Sigmoid colon (tissue), 4 donors: ENCODE measurements around the gene EPYC.

Experiments used
- EP300 ChIP-seq, 4 donors: sonication (generic); formaldehyde crosslinking; IDR thresholded peaks; one replicate each; pipeline ENCODE4 v1.6.1; 2017; ENCODE audit warnings: antibody characterized with exemption in 4 of 4
- POLR2A ChIP-seq, 2 donors: fragments of 450-650 bp; IDR thresholded peaks; one replicate each; pipeline ENCODE4 v1.6.1; 2016; ENCODE audit warnings: antibody characterized with exemption in 2 of 2, mild to moderate bottlenecking in 2 of 2, moderate library complexity in 2 of 2
- POLR2AphosphoS5 ChIP-seq, 4 donors: sonication (generic); formaldehyde crosslinking; IDR thresholded peaks; one replicate each; pipeline ENCODE4 v1.6.1; 2017; ENCODE audit warnings: antibody characterized with exemption in 4 of 4
- TF ChIP-seq, protein P1 (sequence below), 4 experiments: fragments of 450-650 bp in 3 of 4; fragments of 200-600 bp in 1 of 4; IDR thresholded peaks; one replicate each; pipeline ENCODE4 v1.5.1; 2016 to 2019; ENCODE audit warnings: antibody characterized with exemption in 4 of 4, mild to moderate bottlenecking in 3 of 4, moderate library complexity in 2 of 4

DNA sequence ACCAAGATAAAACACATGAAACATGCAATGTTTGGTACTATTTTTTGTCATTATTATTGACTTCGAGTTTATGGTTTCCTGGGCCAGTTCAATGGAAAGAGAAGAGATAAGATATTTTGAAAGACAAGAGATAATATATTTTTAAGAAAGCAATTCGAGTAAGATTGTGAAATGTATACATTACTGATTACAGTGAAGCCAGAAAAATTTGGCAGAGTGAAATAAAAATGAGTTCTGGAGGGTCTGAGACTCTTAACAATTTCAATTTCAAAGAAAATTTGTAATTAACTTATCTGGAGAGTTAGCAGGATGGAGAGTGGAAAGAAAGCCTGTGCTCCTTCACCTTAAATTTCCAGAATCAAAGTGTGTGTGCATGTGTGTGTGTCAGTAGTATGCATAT, 67.1 kb downstream of the EPYC start:
- TF ChIP-seq, protein P1, sequence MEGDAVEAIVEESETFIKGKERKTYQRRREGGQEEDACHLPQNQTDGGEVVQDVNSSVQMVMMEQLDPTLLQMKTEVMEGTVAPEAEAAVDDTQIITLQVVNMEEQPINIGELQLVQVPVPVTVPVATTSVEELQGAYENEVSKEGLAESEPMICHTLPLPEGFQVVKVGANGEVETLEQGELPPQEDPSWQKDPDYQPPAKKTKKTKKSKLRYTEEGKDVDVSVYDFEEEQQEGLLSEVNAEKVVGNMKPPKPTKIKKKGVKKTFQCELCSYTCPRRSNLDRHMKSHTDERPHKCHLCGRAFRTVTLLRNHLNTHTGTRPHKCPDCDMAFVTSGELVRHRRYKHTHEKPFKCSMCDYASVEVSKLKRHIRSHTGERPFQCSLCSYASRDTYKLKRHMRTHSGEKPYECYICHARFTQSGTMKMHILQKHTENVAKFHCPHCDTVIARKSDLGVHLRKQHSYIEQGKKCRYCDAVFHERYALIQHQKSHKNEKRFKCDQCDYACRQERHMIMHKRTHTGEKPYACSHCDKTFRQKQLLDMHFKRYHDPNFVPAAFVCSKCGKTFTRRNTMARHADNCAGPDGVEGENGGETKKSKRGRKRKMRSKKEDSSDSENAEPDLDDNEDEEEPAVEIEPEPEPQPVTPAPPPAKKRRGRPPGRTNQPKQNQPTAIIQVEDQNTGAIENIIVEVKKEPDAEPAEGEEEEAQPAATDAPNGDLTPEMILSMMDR (IDR thresholded peaks at IDR 0.05): no peak
- TF ChIP-seq POLR2A (IDR thresholded peaks at IDR 0.05) (no peak), POLR2AphosphoS5 (IDR thresholded peaks at IDR 0.05) (no peak), EP300 (IDR thresholded peaks at IDR 0.05) (no peak)
